Cardiac muscle cell (in vitro differentiated cells and primary cell): ENCODE data around the gene SUGP2. TPM values are rescaled to one million over a fixed set of nuclear protein-coding genes. Genes with fewer than 3 reads are reported as not detected.
"Not testable (repeated sequence)": the region's sequence is repeated elsewhere in the genome, so short reads cannot be mapped to it uniquely, and the experiment has no call there.

Experiments
- DNase-seq, 2 donors: peaks; one replicate each; pipeline versions ENCODE4 v3.0.0 to v3.0.0-alpha.2; 2010 to 2017; ENCODE audit warnings: low read depth in 1 of 2, low spot score in 1 of 2
- H3K27ac ChIP-seq: fragments of 200-600 bp; sonication (generic); 2 replicates; pipeline ENCODE4 v1.5.1; 2016
- H3K27me3 ChIP-seq: fragments of 200-600 bp; sonication (generic); 2 replicates; pipeline ENCODE4 v1.6.0; 2016; ENCODE audit warnings: control low read depth
- H3K36me3 ChIP-seq: fragments of 200-600 bp; sonication (generic); 2 replicates; pipeline ENCODE4 v1.5.1; 2016; ENCODE audit warnings: control low read depth
- H3K4me1 ChIP-seq: fragments of 200-600 bp; sonication (generic); 2 replicates; pipeline ENCODE4 v1.8.1; 2017; ENCODE audit warnings: low read depth, mild to moderate bottlenecking, mixed run types
- H3K4me3 ChIP-seq: fragments of 200-600 bp; sonication (generic); 2 replicates; pipeline ENCODE4 v1.5.1; 2016; ENCODE audit warnings: mild to moderate bottlenecking
- H3K9me3 ChIP-seq: fragments of 200-600 bp; sonication (generic); 2 replicates; pipeline ENCODE4 v1.5.1; 2017; ENCODE audit warnings: low read depth, mild to moderate bottlenecking, control low read depth
- polyA plus RNA-seq: library from polyadenylated mRNA; unstranded; fragments of >200 nt; fragmentation: Nextera tagmentation; extraction: Ambion mirVana; gene quantifications from 2 replicates; pipeline ENCODE4 v1.2.1, GENCODE V29; 2016
- total RNA-seq: library from RNA; depleted of rRNA; stranded (reverse); fragments of >200 nt; gene quantifications from 2 replicates; pipeline ENCODE4 v1.2.3, GENCODE V29; 2016
- TF ChIP-seq, protein P1 (sequence below): IDR thresholded peaks from 2 replicates; pipeline ENCODE4 v1.5.1; 2012; ENCODE audit warnings: low read depth, mild to moderate bottlenecking, low read length

The SUGP2 gene
- total and polyA plus RNA-seq, 2 experiments from 2014 or later = 120 to 126 TPM

DNA sequence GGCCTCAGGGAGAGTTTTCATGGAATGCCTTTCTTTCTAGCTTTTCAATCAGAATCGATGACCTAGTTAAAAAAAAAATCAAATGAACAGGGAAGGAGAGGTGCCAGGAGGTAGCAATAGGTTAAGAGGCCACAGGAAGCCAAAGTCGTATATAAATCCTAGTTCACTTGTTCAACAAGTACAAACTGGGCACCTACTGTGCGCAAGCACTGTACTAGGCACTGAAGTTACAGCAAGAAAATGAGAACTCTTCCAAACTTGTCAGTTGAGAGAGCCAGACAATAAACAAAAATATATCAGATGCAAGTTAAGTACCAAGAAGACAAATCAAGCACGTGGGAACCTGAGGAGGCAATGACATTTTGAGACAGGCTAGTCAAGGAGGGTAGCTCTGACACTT lies 6.1 kb downstream of the SUGP2 start:
- H3K4me1 ChIP-seq = peaks cover 3% of the 10 kb centered on the region
- H3K36me3 ChIP-seq = peaks cover 51% of the 10 kb centered on the region
- DNase-seq = no peak
- H3K4me3 ChIP-seq = no peak overlapping the region
- TF ChIP-seq, protein P1, sequence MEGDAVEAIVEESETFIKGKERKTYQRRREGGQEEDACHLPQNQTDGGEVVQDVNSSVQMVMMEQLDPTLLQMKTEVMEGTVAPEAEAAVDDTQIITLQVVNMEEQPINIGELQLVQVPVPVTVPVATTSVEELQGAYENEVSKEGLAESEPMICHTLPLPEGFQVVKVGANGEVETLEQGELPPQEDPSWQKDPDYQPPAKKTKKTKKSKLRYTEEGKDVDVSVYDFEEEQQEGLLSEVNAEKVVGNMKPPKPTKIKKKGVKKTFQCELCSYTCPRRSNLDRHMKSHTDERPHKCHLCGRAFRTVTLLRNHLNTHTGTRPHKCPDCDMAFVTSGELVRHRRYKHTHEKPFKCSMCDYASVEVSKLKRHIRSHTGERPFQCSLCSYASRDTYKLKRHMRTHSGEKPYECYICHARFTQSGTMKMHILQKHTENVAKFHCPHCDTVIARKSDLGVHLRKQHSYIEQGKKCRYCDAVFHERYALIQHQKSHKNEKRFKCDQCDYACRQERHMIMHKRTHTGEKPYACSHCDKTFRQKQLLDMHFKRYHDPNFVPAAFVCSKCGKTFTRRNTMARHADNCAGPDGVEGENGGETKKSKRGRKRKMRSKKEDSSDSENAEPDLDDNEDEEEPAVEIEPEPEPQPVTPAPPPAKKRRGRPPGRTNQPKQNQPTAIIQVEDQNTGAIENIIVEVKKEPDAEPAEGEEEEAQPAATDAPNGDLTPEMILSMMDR = no peak
- H3K27me3 ChIP-seq = no peaks in the 10 kb centered on the region
- H3K9me3 ChIP-seq = no peaks in the 10 kb centered on the region
- no peak overlapping the region for H3K27ac ChIP-seq

- Histone ChIP-seq H3K4me1 (no peaks in the 10 kb centered on the region), H3K27me3 (no peaks in the 10 kb centered on the region), H3K27ac (no peak overlapping the region), H3K9me3 (no peaks in the 10 kb centered on the region), H3K36me3 (peaks cover 51% of the 10 kb centered on the region), H3K4me3 (no peak overlapping the region)
- TF ChIP-seq, protein P1 = no peak
- peak in 1 of 2 donors; percentile 21 for DNase-seq
These were observed 6.9 kb downstream of the SUGP2 start for GRCh38 chr19:19026299-19026971.

DNA sequence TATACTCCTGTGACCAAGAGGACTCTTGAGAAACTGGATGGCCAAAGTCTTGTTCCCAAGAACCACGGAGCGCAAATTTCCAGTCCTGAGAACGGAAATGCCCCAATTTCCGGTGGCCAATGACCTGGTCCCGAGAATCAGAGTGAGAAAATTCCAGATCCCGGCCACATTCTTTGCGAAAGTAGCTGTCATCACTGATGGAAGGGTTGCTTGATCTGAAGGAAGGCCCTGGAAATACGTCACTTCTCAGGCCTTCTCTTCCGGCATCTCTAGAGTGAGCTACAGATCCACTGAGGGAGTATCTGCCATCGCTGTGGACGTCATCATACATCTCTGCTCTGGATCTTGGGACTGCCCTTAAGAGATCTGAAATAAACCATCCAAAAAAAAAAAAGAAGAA lies 7.5 kb downstream of the SUGP2 start:
- Histone ChIP-seq H3K36me3 (peaks cover 51% of the 10 kb centered on the region), H3K27ac (no peak overlapping the region), H3K9me3 (no peaks in the 10 kb centered on the region), H3K4me3 (no peak overlapping the region), H3K4me1 (no peaks in the 10 kb centered on the region), H3K27me3 (no peaks in the 10 kb centered on the region)
- no peak for DNase-seq
- TF ChIP-seq, protein P1 = no peak

- H3K4me3 ChIP-seq, H3K27me3 ChIP-seq, H3K4me1 ChIP-seq, DNase-seq, H3K9me3 ChIP-seq: not testable (repeated sequence)
- peak overlapping the region; percentile 48 for H3K27ac ChIP-seq
- peaks cover 45% of the 10 kb centered on the region for H3K36me3 ChIP-seq
These were observed 9.9 kb downstream of the SUGP2 start for GRCh38 chr19:19023376-19023775.

DNA sequence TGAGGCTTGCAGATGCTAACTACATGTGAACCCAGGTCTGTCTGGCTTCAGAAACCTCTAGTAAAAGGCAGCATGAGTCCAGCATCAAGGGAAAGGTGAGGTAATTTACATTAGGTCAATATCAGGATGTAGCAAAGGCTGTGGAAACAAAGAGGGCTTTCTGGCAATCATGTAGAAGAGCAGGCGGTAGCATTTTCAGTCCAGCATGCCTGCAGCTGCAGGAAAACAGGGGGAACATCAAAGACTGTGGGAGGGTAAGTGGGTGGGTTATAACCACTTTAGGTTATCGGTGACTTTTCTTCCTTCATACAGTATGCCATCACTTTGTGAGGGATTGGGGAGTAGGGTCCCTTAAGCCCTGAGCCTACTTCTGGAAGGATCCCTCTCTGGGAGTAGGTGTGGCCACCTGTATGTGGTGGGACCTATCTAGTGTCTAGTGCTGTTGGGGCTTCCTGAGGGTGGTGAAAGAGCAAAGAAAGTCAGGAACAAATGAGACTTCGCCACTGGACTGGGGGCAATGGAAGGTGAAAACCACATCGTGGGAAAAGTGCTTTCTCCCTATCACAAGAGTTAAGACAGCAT lies 10.8 kb downstream of the SUGP2 start:
- Histone ChIP-seq H3K27me3 (no peaks in the 10 kb centered on the region), H3K27ac (peak overlapping the region; percentile 48), H3K36me3 (peaks cover 41% of the 10 kb centered on the region), H3K9me3 (no peaks in the 10 kb centered on the region), H3K4me3 (no peak overlapping the region), H3K4me1 (no peaks in the 10 kb centered on the region)
- TF ChIP-seq, protein P1 = no peak
- no peak for DNase-seq

DNA sequence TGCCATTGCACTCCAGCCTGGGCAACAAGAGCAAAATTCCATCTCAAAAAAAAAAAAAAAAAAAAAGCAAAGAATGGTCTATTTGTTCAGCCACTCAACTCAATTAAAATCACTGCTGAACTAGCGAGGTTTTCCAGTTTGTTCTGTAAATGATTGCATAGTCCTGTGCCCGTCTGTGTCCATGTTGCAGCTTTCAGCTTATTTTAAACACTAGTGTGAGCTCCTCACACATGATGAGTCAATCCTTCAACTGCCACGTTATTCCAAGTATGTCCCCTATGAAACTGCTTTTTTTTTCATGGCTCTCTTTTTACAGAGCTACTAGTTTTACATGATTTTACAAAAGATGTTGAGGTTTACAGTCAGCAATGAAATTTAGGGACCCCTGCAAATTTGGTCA lies 12.2 kb downstream of the SUGP2 start:
- no peak overlapping the region for H3K27ac ChIP-seq
- peak in 1 of 2 donors; percentile 29 for DNase-seq
- H3K4me3 ChIP-seq = no peak overlapping the region
- no peaks in the 10 kb centered on the region for H3K27me3 ChIP-seq
- peaks cover 42% of the 10 kb centered on the region for H3K36me3 ChIP-seq
- peaks cover 12% of the 10 kb centered on the region for H3K4me1 ChIP-seq
- TF ChIP-seq, protein P1 = no peak
- H3K9me3 ChIP-seq = no peaks in the 10 kb centered on the region
